NCI-H2196 treated with DMSO at 0.1 percent for 48 hours (cell line): Measurements from ENCODE around the gene ATAD3B.
"Not testable (repeated sequence)": the region's sequence is repeated elsewhere in the genome, so short reads cannot be mapped to it uniquely, and the experiment has no call there.

ENCODE experiments used
- DNase-seq: peaks from one replicate; lab custom pipeline; 2025; ENCODE audit not compliant: unreplicated experiment; lab: John Stamatoyannopoulos, UW

Gene ATAD3B

DNA sequence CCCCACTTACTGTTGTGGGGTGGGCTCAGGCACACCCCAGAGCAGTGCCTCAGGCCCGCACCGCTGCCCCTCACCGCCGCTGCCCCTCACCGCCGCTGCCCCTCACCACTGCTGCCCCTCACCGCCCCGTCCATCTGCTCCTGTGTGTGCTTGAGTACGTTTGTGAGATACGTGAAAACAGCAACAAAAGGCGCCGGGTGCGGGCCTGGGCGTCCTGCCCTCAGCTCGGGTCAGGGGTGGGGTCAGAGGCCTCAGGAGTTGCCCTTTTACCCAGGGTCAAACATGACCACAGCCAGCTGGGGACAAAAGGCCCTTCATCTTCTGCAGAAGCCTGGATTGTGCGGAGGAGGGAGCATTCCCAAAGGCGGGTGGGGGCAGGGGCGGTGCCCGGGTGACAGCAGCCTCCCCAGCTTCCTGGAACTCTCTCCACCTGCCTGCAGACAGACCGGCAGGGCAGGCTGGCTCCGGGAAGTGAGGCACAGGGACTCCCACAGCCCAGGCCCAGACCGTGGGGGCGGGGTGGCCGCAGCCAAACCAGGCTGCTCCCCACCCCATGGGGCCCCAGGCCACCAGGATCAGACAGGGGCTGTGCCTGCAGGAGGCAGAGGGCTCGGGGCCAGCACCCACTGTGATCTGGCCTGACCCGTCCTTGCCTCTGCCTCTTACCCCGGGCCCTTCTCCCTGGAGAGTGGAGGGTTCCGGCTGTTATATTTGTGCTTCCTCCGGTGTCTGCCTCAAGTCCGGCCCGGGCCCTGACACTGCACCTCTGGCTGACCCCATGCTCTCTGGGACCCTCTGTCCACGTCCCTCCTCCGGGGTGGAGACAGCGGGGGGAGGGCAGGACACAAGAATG is 38.4 kb upstream of the ATAD3B start:
- DNase-seq = peak; percentile 80

DNA sequence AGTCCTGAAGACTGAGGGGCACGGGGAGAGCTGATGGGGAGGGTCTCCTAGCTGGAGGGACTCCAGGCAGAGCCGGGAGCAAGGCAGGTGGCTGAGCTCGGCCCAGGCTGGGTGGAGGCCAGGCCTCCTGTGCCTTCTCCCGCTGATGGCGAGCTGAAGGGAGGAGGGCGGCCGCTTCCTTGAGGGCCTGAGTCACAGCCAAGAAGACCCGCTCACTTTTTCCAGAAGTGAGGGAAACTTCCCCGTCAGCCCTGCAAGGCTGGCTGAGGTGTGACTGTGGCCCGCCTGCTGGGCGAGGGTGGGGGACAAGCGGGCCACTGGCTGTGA is 37.8 kb upstream of the ATAD3B start:
- no peak for DNase-seq

DNA sequence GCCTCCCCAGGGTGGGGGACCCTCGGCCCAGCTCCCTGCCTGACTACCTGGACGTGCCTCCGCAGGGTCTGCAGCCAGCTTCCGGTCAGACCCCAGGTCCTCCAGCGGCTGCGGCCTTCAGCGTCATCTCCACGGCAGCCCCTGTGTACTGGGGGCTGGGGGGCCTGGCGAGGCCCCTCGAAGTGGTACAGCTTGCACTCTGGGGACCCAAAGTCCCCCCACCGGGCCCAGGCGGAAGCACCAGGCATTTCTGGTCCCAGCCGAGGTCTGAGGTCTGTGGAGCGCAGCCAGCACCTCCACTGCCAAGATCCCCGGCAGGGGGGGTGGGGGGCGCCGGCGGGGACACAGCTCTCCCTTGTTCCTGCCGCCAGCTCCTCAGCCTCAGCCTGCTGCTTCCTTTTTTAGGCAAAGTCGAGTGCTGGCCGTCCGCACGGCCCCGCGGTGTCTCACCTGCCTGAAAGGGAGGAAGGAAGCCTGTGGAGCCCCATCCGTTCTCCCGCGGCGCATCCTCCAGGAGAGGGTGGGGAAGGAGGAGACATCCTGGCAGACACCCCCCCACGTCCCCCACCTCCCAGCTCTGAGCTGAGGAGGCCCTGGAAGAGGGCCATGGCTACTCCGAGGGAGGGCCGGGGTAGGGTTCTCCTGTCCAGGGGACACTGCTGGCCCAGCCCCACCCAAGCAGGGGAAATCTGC is 37.3 kb upstream of the ATAD3B start:
- peak; percentile 45 for DNase-seq

DNA sequence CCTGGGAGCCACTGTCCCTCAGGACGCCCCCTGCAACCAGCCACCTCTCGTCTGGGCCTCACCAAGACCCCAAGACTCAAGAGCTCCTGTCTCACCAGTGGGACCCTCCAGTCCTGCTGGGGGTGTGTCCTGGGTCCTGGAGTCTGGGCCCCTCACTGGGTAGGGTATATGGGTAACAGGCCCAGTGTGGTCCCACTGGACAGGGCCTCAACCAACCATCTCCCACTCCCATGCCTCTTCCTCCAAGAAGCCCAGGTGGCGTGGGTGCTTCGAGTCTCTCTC is 36.8 kb upstream of the ATAD3B start:
- DNase-seq = no peak

DNA sequence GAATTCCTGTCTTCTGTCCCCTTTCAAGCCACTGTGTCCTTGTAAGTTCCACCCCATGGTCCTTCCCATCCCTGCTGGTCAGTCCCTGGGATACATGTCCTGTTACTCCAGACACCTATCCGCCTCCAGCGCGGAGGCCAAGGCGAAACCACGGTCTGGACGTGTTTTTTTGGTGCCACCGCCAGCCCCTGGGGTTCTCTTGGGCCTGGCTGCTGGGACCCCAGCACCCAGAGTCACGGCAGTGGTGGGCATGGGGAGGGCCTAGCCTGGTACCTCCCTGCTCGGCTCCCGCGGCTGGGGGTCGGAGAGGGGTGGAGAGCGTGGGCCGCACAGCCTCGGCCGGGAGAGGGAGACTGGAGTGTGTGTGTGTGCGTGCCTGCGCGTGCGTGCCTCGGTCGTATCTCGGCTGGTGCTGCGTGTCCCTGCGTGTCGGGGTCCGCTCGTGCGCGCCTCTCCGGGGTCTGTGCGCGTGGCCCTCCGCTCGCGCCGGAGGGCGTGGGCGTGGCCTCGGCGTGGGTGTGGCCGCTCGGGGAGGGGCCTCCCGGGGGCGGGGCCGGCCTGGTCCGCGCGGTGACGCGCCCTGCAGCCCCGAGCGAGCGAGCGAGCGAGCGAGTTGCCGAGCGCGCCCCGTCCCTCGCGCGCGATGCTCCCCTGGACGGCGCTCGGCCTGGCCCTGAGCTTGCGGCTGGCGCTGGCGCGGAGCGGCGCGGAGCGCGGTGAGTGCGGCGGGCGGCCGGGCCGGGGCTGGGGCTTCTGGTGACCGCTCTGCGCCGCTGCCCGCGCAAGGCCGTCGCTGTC is 36.3 kb upstream of the ATAD3B start, which contains the start of gene VWA1:
TSS of gene VWA1 (plus strand) at position 585 of the 798 bp plus-strand sequence. CDS start at position 644, 59 bp downstream.
- peak; percentile 44 for DNase-seq

DNA sequence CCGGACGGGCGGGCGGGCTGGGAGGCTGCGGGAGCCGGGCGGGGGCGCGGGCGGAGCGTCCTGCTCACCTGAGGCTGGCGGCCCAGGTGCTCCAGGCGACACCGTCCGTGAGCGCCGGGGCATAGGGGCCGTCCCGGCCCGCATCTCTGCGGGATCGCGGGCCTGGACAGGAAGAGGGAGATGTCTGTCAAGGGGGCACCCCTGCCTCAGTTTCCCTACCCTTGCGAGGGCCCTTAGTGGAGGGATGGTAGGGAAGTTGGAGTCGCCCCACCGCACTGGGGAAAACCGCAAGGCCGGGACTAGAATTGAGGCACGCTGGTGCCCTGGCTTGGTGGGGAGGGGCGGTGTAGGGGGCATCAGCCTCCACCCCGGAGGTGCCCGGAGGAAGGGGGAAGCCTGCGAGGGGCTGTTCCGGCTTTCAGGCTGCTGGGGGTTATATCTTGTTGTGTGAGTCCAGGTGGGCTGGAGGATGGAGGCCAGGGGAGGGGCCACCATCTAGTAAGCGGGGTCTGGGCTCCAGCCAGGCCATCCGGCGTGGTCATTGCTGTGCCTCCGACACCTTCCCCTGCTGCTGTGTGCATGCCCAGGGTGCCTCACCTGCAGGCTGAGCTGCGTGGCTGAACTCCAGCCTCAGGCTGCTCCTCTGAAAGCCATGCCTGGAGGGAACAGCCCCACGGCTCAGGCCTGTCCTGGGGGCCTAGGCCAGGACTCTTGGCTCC is 35.5 kb upstream of the ATAD3B start:
- no peak for DNase-seq

DNA sequence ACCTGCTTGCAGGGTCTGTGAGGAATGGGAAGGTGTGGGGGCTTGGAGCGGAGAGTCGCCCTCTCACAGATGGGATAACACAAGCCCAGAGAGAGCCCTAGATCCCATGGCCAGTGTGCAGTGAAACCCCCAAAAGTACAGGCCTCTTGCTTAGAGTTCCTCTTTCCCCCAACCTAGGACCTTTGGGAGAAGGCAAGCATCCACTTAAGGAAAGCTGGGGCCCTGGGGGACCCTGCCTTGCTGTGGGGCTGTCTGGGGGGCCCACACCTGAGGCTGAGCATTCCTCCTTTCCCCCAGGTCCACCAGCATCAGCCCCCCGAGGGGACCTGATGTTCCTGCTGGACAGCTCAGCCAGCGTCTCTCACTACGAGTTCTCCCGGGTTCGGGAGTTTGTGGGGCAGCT is 34.9 kb upstream of the ATAD3B start:
- no peak for DNase-seq

DNA sequence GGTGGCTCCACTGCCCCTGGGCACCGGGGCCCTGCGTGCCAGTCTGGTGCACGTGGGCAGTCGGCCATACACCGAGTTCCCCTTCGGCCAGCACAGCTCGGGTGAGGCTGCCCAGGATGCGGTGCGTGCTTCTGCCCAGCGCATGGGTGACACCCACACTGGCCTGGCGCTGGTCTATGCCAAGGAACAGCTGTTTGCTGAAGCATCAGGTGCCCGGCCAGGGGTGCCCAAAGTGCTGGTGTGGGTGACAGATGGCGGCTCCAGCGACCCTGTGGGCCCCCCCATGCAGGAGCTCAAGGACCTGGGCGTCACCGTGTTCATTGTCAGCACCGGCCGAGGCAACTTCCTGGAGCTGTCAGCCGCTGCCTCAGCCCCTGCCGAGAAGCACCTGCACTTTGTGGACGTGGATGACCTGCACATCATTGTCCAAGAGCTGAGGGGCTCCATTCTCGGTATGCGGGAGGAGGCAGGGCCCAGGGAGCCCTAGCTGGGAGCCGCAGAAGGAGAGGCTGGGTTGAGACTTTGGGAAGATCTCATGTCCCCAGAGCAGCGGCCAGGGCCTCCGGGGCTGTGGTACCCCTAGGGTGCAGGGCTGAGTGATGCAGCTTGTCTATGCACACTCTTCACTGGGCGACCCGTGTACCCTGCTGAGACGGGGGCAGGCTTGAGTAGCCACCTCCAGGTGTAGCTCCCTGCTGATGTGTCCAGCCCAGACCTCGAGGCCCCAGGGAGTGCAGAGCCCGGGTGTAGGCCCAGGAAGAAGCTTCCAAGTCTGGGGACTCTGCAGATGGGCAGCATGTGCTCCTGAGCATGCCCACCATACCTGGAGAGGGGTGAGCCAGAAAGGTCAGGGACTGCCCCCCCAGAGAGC is 34.3 kb upstream of the ATAD3B start:
- DNase-seq = no peak

DNA sequence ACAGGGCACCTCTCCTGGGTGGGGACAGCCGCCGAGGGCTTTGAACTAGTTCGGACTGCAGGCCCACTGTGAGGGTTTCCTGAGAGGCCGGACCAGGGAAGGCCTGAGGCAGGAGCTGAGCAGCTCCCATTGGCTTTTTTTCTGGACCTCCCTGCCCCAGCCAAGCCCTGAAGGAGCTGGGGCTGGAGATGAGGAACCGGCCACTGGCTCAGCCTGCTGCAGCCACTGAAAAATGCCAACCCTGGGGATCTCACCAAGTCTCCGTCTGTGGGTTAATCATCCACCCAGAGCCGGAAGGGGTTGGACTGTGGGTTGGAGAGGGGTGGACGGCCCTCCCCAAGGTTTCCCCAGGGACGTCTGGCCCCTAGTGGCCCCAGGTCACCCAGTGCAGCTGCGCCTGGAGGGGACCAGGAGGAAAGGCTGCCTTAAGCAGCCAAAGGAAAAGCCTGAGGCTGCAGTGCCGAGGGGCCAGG is 33.6 kb upstream of the ATAD3B start:
- no peak for DNase-seq

DNA sequence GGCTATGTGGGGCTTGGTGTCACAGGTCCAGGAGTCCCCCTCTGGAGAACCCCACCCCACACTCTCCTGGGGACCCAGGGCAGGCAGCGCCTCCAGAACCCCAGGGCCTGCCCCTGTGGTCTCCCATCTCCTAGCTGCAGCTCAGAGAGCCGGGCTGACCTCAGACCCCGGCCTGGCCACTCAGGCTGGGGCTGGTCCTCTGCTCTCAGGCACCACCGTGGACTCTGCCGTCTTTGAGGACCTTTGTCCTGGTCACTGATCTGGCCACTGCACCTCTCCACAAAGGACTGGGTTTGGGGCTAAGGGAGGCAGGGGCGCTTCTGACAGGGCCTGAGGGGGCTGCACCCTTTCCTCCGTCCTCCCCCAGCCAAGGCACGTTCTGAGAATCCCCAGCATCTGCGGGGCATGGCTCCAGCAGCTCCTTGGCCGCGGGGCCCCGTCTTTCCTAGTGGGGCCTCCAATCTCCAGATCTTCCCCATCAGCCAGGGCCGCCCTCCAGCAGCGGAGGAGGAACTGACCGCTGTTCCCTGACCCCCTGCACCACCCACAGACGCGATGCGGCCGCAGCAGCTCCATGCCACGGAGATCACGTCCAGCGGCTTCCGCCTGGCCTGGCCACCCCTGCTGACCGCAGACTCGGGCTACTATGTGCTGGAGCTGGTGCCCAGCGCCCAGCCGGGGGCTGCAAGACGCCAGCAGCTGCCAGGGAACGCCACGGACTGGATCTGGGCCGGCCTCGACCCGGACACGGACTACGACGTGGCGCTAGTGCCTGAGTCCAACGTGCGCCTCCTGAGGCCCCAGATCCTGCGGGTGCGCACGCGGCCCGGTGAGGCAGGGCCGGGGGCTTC is 32.8 kb upstream of the ATAD3B start:
- no peak for DNase-seq

DNA sequence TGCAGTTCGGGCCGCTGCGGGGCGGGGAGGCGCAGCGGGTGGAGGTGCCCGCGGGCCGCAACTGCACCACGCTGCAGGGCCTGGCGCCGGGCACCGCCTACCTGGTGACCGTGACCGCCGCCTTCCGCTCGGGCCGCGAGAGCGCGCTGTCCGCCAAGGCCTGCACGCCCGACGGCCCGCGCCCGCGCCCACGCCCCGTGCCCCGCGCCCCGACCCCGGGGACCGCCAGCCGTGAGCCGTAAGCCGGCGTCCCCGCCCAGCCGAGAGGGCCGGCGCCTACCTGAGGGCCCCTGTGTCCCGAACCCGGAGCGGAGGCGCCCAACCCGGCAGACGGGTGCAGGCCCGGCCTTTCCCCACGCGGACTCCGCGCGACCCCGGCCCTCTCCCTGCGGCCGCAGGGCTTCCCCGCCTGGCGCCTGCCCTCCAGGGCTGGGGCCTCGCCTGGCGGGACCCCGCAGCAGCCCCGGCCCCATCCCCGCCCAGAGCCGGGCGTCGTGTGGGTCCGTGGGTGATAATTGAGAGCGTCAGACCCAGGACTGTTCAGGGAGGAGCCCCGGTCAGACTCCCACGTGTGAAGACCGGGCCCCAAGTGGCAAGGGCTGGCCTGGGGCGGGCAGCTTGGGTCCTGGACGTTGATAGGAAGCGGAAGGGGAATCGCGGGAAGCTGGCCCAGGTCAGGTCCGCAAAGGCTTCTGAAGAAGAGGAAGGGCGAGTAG is 31.9 kb upstream of the ATAD3B start:
- no peak for DNase-seq

DNA sequence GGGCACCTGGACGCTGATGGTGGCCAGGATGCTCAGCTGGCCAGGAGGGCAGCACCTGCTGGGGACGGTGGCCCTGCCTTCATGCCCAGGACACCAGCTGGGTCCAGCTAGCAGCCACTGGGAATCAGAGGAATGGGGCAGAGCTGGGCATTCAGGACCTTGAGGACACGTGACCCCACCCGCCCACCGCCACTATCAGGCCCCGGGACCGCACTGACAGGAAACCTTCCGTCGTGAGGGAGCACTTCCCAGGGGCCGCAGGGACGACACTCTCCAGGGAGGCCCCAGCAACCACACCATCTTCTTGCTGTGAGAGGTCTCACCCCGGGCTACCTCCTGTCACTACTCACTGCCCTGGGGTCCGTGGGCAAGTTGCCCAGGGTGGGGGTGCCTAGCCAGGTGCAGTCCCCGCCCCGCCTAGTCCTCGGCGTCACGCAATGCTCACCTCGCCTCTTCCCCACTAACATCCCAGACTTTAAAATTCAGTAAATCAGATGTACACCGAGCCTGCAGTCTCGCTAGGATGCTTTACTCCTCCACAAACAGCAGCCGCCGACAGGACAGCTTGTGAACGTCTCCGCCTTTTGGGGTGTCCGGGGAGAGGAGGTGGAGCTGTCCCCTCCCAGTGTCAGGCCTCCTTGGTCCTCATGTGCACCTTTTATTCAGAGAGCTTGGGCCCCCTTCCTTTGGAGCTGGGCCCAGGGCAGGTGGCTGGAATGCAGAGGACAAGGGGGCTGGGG is 31.1 kb upstream of the ATAD3B start:
- no peak for DNase-seq

DNA sequence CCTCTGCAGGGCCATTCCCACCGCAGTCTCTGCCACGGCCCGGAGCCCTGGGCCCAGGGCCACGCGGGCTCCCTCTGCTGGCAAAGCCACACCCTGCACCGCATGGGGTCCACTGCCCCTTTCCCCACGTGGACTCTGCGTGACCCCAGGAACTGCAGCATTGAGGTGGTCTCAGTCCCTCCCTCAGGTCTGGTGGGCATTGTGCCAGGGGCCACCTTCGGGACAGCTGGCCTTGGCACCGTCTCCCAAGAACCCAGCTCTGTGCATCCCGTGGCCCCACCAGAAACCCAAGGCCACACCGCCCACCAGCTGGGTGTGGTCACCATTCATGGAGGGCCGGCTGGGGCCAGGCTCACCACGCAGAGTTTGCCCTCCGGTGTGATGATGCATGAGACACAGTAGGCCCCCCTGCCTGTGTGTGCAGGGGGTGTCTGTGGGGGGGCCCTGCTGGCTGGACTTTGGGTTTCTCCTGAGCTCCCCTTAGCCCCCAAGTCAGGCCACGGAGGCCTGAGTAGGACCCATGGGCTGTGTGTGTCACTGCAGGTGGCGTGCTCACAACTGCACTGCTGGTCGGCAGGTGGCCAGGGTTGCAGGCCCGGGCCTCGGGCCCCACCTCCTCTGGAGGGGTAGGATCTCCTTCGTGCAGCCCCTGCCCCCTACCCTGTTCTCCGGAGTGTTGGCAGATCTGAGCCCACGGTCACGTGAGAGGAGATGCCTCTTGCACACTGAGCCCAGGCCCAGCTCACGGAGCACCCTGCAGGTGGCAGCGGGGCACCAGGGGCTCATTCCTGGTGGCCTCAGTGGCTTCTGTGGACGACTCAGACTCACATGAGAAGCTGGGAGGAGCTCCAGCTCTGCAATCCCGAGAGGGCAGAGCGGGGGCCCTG is 30.3 kb upstream of the ATAD3B start:
- DNase-seq = no peak

DNA sequence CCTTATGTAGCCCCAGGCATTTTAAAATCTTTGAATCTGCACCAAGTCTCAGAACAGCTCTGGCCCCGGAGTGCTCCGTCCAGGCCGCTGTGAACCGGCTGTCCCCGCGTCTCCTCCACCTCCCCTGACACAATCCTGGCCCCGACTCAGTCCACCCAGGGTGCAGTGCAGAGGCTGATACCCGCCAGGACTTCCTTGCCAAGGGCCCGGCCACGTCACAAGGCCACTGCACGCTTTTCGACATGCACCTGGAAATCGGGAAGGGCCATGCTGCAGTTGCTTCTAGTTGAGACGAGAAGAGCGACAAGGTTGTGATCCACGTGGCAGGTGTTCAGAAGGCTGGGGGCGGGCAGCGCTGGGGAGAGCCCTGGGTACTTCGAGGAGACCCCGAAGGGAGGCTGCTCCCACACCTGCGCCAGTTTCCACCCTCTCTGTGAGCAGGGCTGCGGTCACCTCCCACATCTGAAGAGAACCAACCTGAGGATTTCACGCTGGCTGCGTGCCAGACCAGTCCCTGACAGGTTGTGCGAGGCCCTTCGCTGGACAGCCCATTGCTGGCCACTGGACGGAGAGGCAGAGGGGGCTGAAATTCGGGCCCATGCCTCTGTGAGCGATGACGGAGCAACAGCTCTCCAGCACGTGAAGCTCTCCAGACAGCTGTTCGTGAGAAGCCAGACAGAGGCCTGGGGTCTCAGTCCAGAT is 29.3 kb upstream of the ATAD3B start:
- DNase-seq = no peak

DNA sequence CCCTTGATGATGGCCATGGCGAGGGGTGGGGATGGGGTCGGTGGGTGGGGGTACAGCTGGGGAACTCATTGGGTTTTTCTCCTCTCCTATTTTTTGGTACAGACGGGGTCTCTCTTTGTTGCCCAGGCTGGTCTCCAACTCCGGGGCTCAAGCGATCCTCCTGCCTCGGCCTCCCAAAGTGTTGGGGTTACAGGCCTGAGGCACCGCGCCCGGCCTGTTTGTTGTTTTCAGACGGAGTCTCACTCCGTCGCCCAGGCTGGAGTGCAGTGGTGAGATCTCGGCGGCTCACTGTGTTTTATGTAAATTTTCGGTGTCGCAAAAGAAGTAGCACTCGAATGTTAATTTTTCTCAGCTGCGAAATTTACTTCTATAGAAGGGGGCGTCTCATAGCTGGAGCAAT is 24.9 kb upstream of the ATAD3B start:
- DNase-seq = not testable (repeated sequence)

DNA sequence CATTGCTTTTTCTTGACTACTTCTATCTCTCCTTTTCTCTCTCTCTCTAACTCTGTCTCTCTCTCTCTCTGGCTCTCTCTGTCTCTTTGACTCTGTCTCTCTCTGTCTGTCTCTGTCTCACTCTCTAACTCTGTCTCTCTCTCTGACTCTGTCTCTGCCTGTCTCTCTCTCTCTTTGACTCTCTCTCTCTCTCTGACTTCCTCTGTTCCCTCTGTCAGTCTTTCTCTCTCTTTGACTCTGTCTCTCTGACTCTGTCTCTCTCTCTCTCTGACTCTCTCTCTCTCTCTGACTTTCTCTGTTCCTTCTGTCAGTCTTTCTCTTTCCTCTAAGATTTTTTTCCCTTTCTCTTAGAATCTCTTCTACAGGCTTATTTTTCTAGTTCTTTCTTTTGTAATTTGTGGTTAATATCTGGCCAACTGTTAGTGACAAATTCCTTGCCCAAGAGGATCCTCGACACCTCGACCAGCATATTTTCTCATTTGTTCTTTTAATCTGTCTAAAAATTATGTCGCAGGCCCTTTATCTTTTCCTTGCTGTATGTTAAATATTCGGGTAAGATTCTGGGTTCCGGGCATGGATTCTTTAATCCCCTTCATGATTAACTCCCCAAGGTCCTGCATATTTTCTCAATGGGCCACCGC is 22.3 kb upstream of the ATAD3B start, which contains the start of gene ATAD3C:
TSS of gene ATAD3C (plus strand) at position 591 of the 641 bp plus-strand sequence. CDS start 995 bp downstream, outside the sequence.
- DNase-seq = no peak
